OCI-LY3 (cell line): ENCODE measurements around the gene MED12L.

Experiments used
- CTCF ChIP-seq: fragments of 200-600, 300-600 bp; sonication (generic); IDR thresholded peaks from 2 replicates; pipeline ENCODE4 v1.5.1; 2014; ENCODE audit warnings: antibody characterized with exemption, low read length, low read depth
- EZH2phosphoT487 ChIP-seq: fragments of 200-600 bp; shearing (Covaris generic); IDR thresholded peaks from 2 replicates; pipeline ENCODE4 v1.6.1; 2018; ENCODE audit warnings: antibody characterized with exemption, mixed run types, low read depth

GRCh38 chr3:151330899-151331298 is 245.4 kb downstream of the MED12L start:
- TF ChIP-seq CTCF (no peak), EZH2phosphoT487 (no peak)
